Measurements from ENCODE around the gene WNT7B. TPM values are rescaled to one million over a fixed set of nuclear protein-coding genes. Genes with fewer than 3 reads are reported as not detected.

WNT7B gene
- total and polyA plus RNA-seq, 2 donors, result 0.66 to 0.96 TPM

DNA sequence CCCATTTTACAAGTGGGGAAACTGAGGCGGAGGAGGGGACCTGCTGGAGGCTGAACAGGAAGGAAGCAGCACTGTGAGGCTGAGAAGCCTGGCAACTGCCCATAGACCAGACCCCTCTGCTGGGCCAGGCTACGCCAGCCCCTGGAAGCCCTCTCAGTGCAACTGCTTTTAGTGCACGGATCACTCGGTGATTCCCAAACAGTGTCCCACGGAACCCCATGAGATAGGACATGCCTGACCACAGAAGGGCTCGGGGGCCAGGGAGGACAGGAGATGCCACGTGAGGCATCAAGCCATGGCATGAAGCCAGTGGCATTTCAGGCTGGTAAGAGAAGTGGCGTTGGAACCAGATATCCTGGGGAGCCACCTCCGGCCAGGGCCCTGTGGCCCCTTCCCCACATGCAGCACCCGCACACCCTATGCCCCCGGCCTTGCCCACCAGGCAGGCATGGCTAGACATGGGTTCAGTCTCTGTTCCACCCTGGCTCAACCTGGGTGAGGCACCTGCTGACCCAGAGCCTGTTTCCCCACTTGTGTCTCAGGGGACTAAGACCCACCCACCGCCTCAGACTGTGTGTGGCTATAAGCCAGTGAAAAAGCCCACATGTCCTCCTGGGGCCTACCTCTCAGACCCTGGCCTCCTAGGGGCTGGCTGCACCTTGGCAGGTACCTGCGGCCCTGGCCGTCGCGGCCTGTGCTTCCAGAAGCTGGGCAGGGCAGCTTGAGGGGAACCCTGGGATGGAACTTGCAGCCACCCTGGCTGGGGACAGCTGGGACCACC is 84.1 kb downstream of the WNT7B start:
- DNase-seq (ENCODE audit: low read depth in 6 of 9, low spot score in 9 of 9), result no peak
- Histone ChIP-seq H3K36me3 (ENCODE audit: control insufficient read depth in 2 of 2, insufficient read depth in 2 of 2, low read length in 1 of 2) (no peaks in the 10 kb centered on the region), H3K27ac (ENCODE audit: low read depth in 1 of 2, low read length in 1 of 2) (no peak overlapping the region), H3K4me1 (ENCODE audit: control insufficient read depth in 2 of 2, insufficient read depth in 2 of 2, low read length in 2 of 2) (peaks cover 0 to 5% of the 10 kb centered on the region in 2 donors), H3K4me3 (ENCODE audit: low read length in 2 of 2) (no peak overlapping the region), H3K27me3 (ENCODE audit: control insufficient read depth in 2 of 2, insufficient read depth in 1 of 2, low read length in 1 of 2) (peaks cover 16 to 47% of the 10 kb centered on the region in 2 donors), H3K9me3 (ENCODE audit: control insufficient read depth in 2 of 2, insufficient read depth in 1 of 2, low read length in 1 of 2) (peaks cover 0 to 10% of the 10 kb centered on the region in 2 donors)
- WGBS, result 85% methylated on average over 16 of the region's 16 CpGs

DNA sequence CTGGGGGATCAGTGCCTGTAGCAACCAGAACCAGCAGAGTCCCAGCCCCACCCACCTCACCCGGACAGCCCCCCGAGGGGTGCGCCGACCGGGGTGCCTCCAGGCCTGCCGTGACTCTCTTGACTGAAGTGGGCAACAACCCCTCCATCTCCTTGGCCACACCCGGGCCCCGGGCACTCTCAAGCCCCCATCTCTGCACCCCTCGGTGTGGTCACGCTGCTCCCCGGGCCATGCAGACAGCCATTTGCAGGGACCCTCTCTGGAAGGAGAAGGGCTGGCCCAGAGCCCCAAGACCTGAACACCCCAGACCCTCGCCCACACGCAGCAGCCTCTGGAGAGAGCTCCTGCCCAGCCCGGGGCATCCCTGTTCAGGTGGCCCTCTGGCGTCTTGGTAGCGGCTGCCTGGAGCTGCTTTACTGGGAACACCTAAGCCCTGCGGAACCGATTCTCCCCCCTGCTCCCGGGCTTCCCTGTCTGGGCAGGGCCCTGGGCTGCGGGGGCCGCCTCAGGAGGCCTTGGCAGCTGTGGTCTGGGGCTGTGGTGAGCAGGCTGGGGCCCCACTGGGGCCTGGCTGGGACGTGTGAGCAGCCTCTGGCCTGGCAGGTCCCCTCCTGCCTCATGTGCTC is 84.9 kb downstream of the WNT7B start:
- 69% methylated on average over 22 of the region's 22 CpGs for WGBS
- DNase-seq (ENCODE audit: low read depth in 6 of 9, low spot score in 9 of 9), result no peak
- H3K9me3 ChIP-seq (ENCODE audit: control insufficient read depth in 2 of 2, insufficient read depth in 1 of 2, low read length in 1 of 2), result peaks cover 0 to 10% of the 10 kb centered on the region in 2 donors
- peaks cover 0 to 5% of the 10 kb centered on the region in 2 donors for H3K4me1 ChIP-seq (ENCODE audit: control insufficient read depth in 2 of 2, insufficient read depth in 2 of 2, low read length in 2 of 2)
- H3K4me3 ChIP-seq (ENCODE audit: low read length in 2 of 2), result no peak overlapping the region
- H3K36me3 ChIP-seq (ENCODE audit: control insufficient read depth in 2 of 2, insufficient read depth in 2 of 2, low read length in 1 of 2), result no peaks in the 10 kb centered on the region
- H3K27me3 ChIP-seq (ENCODE audit: control insufficient read depth in 2 of 2, insufficient read depth in 1 of 2, low read length in 1 of 2), result peaks cover 17 to 51% of the 10 kb centered on the region in 2 donors
- H3K27ac ChIP-seq (ENCODE audit: low read depth in 1 of 2, low read length in 1 of 2), result no peak overlapping the region

DNA sequence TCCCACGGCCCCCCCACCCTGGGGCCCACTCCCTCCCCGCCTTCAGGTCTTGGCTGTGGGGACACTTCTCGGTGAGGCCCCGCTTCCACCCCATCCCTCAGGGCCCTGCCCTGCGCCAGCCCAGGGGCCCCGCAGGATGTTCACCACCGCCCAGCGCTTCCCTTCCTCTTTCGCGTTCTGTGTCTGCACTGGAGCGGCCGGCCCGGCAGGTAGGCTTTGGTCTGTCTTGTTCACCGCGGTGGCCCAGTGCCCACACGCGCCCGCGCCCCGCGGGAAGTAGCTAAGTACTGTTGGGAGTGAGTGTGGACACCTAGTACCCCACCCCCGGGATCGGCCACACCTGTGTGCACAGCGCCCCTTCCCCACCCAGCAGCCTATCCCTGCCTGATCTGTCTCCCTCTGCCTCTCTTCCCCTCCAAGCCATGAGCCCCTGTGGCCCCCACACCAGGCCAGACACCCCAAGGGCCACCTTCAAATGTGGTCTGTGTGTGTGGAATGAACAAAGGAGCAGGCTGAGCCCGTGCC is 85.4 kb downstream of the WNT7B start:
- no peak overlapping the region for H3K27ac ChIP-seq (ENCODE audit: low read depth in 1 of 2, low read length in 1 of 2)
- no peak overlapping the region for H3K4me3 ChIP-seq (ENCODE audit: low read length in 2 of 2)
- no peak for DNase-seq (ENCODE audit: low read depth in 6 of 9, low spot score in 9 of 9)
- H3K27me3 ChIP-seq (ENCODE audit: control insufficient read depth in 2 of 2, insufficient read depth in 1 of 2, low read length in 1 of 2), result peaks cover 17 to 49% of the 10 kb centered on the region in 2 donors
- peaks cover 0 to 5% of the 10 kb centered on the region in 2 donors for H3K4me1 ChIP-seq (ENCODE audit: control insufficient read depth in 2 of 2, insufficient read depth in 2 of 2, low read length in 2 of 2)
- WGBS, result 17% methylated on average over 25 of the region's 25 CpGs
- no peaks in the 10 kb centered on the region for H3K36me3 ChIP-seq (ENCODE audit: control insufficient read depth in 2 of 2, insufficient read depth in 2 of 2, low read length in 1 of 2)
- H3K9me3 ChIP-seq (ENCODE audit: control insufficient read depth in 2 of 2, insufficient read depth in 1 of 2, low read length in 1 of 2), result peaks cover 0 to 10% of the 10 kb centered on the region in 2 donors

DNA sequence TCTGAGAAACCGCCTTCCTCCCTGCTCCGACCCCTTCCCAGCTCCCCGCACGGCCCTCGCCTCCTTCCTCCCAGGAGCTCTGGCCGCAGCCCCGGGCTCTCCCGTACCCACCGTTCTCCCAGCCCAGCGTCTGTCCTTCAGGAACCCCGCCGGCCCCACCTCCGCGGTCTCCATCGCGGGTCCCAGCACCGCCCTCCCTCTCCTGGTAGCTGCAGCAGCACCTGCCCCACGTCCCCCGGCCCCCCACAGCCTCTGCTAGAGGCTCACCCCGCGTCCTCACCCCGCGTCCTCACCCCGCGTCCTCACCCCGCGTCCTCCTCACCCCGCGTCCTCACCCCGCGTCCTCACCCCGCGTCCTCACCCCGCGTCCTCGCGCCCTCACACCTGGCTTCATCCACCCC is 85.9 kb downstream of the WNT7B start:
- peaks cover 0 to 3% of the 10 kb centered on the region in 2 donors for H3K4me1 ChIP-seq (ENCODE audit: control insufficient read depth in 2 of 2, insufficient read depth in 2 of 2, low read length in 2 of 2)
- no peak for DNase-seq (ENCODE audit: low read depth in 6 of 9, low spot score in 9 of 9)
- 66% methylated on average over 37 of the region's 37 CpGs for WGBS
- no peak overlapping the region for H3K4me3 ChIP-seq (ENCODE audit: low read length in 2 of 2)
- no peak overlapping the region for H3K27ac ChIP-seq (ENCODE audit: low read depth in 1 of 2, low read length in 1 of 2)
- H3K27me3 ChIP-seq (ENCODE audit: control insufficient read depth in 2 of 2, insufficient read depth in 1 of 2, low read length in 1 of 2), result peaks cover 17 to 48% of the 10 kb centered on the region in 2 donors
- H3K36me3 ChIP-seq (ENCODE audit: control insufficient read depth in 2 of 2, insufficient read depth in 2 of 2, low read length in 1 of 2), result no peaks in the 10 kb centered on the region
- peaks cover 0 to 10% of the 10 kb centered on the region in 2 donors for H3K9me3 ChIP-seq (ENCODE audit: control insufficient read depth in 2 of 2, insufficient read depth in 1 of 2, low read length in 1 of 2)

DNA sequence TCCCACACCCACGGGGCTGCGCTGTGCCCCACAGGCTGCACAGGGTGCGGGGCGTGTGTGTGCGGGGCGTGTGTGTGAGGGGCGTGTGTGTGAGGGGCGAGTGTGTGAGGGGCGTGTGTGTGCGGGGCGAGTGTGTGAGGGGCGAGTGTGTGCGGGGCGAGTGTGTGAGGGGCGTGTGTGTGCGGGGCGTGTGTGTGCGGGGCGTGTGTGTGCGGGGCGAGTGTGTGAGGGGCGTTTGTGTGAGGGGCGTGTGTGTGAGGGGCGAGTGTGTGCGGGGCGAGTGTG is 86.7 kb downstream of the WNT7B start:
- Histone ChIP-seq H3K9me3 (ENCODE audit: control insufficient read depth in 2 of 2, insufficient read depth in 1 of 2, low read length in 1 of 2) (peaks cover 0 to 10% of the 10 kb centered on the region in 2 donors), H3K27ac (ENCODE audit: low read depth in 1 of 2, low read length in 1 of 2) (no peak overlapping the region), H3K4me3 (ENCODE audit: low read length in 2 of 2) (no peak overlapping the region), H3K36me3 (ENCODE audit: control insufficient read depth in 2 of 2, insufficient read depth in 2 of 2, low read length in 1 of 2) (no peaks in the 10 kb centered on the region), H3K4me1 (ENCODE audit: control insufficient read depth in 2 of 2, insufficient read depth in 2 of 2, low read length in 2 of 2) (no peaks in the 10 kb centered on the region), H3K27me3 (ENCODE audit: control insufficient read depth in 2 of 2, insufficient read depth in 1 of 2, low read length in 1 of 2) (peaks cover 17 to 46% of the 10 kb centered on the region in 2 donors)
- 98% methylated on average over 26 of the region's 26 CpGs for WGBS
- no peak for DNase-seq (ENCODE audit: low read depth in 6 of 9, low spot score in 9 of 9)

DNA sequence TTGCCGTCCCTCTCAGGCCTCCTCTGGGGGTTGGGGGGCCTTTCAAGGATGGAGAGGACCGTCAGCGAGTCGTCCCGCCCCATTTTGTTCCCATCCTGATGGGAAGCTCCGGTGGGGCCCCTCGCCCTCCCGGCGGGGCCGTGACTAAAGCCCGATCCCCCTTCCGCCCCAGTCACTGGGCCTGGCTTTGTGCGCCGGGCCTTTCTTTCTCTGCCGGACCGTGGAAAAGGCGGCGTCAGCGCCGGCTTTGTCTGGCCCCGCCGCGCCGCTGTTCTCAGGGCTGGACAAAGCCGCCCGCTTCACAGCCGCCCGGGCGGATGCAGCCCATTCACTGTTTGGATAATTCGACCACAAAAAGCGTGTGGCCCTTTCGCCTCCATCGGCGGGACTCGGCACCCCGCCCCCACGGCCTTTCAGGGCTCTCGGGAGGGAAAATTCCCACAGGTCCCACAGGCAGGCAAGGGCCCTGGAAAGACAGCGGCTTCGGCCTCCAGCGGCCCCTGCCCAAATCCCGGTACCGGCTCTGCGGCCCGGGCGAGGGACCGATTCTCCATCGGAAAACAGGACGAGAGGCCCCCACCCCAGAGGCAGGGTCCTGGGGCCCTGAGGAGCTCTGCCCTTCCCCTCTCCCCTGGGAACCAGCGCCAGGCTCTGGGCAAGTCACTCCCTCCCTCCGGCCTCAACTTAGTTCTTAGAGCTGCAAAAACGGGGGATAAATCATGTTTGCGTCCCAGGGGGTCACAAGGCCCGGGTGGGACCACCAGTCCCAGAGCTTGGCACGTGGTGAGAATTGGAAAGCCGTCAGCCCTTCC is 87.2 kb downstream of the WNT7B start:
- DNase-seq (ENCODE audit: low read depth in 6 of 9, low spot score in 9 of 9), result no peak
- Histone ChIP-seq H3K9me3 (ENCODE audit: control insufficient read depth in 2 of 2, insufficient read depth in 1 of 2, low read length in 1 of 2) (peaks cover 0 to 10% of the 10 kb centered on the region in 2 donors), H3K27me3 (ENCODE audit: control insufficient read depth in 2 of 2, insufficient read depth in 1 of 2, low read length in 1 of 2) (peaks cover 17 to 46% of the 10 kb centered on the region in 2 donors), H3K4me3 (ENCODE audit: low read length in 2 of 2) (no peak overlapping the region), H3K4me1 (ENCODE audit: control insufficient read depth in 2 of 2, insufficient read depth in 2 of 2, low read length in 2 of 2) (no peaks in the 10 kb centered on the region), H3K36me3 (ENCODE audit: control insufficient read depth in 2 of 2, insufficient read depth in 2 of 2, low read length in 1 of 2) (no peaks in the 10 kb centered on the region), H3K27ac (ENCODE audit: low read depth in 1 of 2, low read length in 1 of 2) (no peak overlapping the region)
- WGBS, result 40% methylated on average over 56 of the region's 56 CpGs

DNA sequence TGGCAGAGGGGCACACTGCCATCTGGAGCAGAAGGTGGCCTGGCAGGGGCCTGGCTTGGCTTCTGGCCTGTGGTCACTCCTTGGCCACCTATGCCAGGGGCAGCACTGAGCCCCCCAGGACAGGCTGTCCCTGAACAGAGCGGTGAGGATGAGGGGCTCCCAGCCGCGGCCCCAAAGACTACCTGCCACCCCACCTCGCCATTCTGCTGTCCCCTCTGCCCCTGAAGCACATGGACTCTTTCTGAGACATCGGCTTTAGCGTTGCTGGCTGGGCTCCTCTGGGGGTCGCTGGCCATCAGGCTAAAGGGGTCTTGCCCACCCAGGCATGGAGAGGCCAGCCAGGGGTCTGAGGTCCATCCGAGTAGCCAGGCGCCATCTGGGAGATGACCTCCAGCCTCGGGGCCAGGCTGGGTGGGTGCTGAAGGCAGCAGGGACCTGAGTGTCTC is 87.8 kb downstream of the WNT7B start:
- 87% methylated on average over 10 of the region's 10 CpGs for WGBS
- DNase-seq (ENCODE audit: low read depth in 6 of 9, low spot score in 9 of 9), result no peak
- Histone ChIP-seq H3K4me3 (ENCODE audit: low read length in 2 of 2) (no peak overlapping the region), H3K36me3 (ENCODE audit: control insufficient read depth in 2 of 2, insufficient read depth in 2 of 2, low read length in 1 of 2) (no peaks in the 10 kb centered on the region), H3K27me3 (ENCODE audit: control insufficient read depth in 2 of 2, insufficient read depth in 1 of 2, low read length in 1 of 2) (peaks cover 17 to 46% of the 10 kb centered on the region in 2 donors), H3K9me3 (ENCODE audit: control insufficient read depth in 2 of 2, insufficient read depth in 1 of 2, low read length in 1 of 2) (peaks cover 0 to 10% of the 10 kb centered on the region in 2 donors), H3K4me1 (ENCODE audit: control insufficient read depth in 2 of 2, insufficient read depth in 2 of 2, low read length in 2 of 2) (no peaks in the 10 kb centered on the region), H3K27ac (ENCODE audit: low read depth in 1 of 2, low read length in 1 of 2) (no peak overlapping the region)

DNA sequence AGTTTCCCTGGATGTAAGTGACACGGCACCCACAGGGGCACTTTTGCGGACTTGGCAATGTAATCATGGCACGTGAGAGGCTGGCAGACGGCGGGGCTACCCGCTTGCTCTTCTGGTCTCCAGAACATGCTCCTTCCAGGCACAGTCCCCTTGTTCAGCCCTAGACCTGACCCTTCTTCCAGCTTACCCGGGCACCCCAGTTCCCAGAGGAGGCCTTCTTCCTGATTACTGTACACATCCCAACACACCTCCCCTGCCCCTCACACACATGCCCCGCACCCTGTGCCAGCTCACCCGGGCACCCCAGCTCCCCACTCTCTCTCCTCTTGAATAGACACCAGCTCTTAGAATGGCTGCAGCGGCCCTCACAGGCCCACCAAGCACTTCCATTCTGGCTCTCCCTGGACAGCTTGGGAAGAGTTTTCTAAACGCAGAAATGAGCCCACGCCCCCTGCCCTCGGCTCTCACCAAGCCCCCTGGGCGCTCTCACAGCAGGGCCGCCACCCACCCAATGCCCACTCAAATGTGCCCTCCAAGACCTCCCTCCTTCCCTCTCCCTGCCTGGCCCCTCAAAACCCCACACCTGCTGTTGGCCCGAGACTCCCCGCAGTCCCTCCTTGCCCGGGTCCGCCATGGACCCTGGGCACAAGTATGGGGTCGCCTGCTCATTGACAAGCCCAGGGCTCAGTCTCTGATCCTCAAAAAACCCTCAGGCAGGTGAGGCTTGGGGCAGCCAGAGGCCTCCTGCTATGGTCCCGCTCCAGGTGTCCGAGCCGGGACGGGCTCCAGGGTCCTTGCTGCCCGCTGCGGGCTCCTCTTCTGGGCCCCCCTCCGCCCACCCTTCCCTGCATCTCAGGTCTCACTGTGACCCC is 88.5 kb downstream of the WNT7B start:
- H3K9me3 ChIP-seq (ENCODE audit: control insufficient read depth in 2 of 2, insufficient read depth in 1 of 2, low read length in 1 of 2), result peaks cover 0 to 10% of the 10 kb centered on the region in 2 donors
- no peak for DNase-seq (ENCODE audit: low read depth in 6 of 9, low spot score in 9 of 9)
- H3K36me3 ChIP-seq (ENCODE audit: control insufficient read depth in 2 of 2, insufficient read depth in 2 of 2, low read length in 1 of 2), result no peaks in the 10 kb centered on the region
- WGBS, result 97% methylated on average over 27 of the region's 27 CpGs
- no peak overlapping the region for H3K27ac ChIP-seq (ENCODE audit: low read depth in 1 of 2, low read length in 1 of 2)
- no peaks in the 10 kb centered on the region for H3K4me1 ChIP-seq (ENCODE audit: control insufficient read depth in 2 of 2, insufficient read depth in 2 of 2, low read length in 2 of 2)
- no peak overlapping the region for H3K4me3 ChIP-seq (ENCODE audit: low read length in 2 of 2)
- peaks cover 17 to 47% of the 10 kb centered on the region in 2 donors for H3K27me3 ChIP-seq (ENCODE audit: control insufficient read depth in 2 of 2, insufficient read depth in 1 of 2, low read length in 1 of 2)

Measured in thymus (tissue), 11 donors.